Activated CD4-positive, alpha-beta T cell treated with anti-CD3 and anti-CD28 coated beads, Interleukin-2, amount 10 ng/mL, durations not matched to agents 7 days and 5 days (primary cell): ENCODE measurements around the gene WT1. TPM values are rescaled to one million over a fixed set of nuclear protein-coding genes. Genes with fewer than 3 reads are reported as not detected.

Source experiments
- CTCF ChIA-PET: fragments of 350-600 bp; sonication (Branson Sonifier 250); formaldehyde crosslinking; loops from one replicate; lab custom pipeline; 2021; ENCODE audit warnings: antibody characterized with exemption; lab: Charles Lee
- POLR2A ChIA-PET: fragments of 350-600 bp; sonication (Branson Sonifier 250); formaldehyde crosslinking; loops from one replicate; lab custom pipeline; 2021; ENCODE audit warnings: antibody characterized with exemption; lab: Charles Lee
- DNase-seq: peaks from one replicate; pipeline ENCODE4 v3.0.0-alpha.2; 2020
- H3K27ac Mint-ChIP-seq: one replicate; pipeline ENCODE4 v1.8.0; 2021; ENCODE audit warnings: mild to moderate bottlenecking, moderate library complexity, mixed read lengths
- H3K27me3 Mint-ChIP-seq: one replicate; pipeline ENCODE4 v1.8.0; 2021; ENCODE audit warnings: mixed read lengths
- H3K36me3 Mint-ChIP-seq: one replicate; pipeline ENCODE4 v1.8.0; 2021; ENCODE audit warnings: low read depth, mixed read lengths
- H3K4me1 Mint-ChIP-seq: one replicate; pipeline ENCODE4 v1.8.0; 2021; ENCODE audit warnings: mixed read lengths
- H3K4me3 Mint-ChIP-seq: one replicate; pipeline ENCODE4 v1.8.0; 2021; ENCODE audit warnings: mild to moderate bottlenecking, moderate library complexity, mixed read lengths
- H3K9me3 Mint-ChIP-seq: one replicate; pipeline ENCODE4 v1.8.0; 2021; ENCODE audit warnings: mixed read lengths
- total RNA-seq, 2 experiments: library from RNA; stranded (reverse); gene quantifications; one replicate each; pipeline ENCODE4 v1.2.3, GENCODE V29; 2021

WT1 gene
- total RNA-seq, 2 experiments from 2014 or later: not detected

DNA sequence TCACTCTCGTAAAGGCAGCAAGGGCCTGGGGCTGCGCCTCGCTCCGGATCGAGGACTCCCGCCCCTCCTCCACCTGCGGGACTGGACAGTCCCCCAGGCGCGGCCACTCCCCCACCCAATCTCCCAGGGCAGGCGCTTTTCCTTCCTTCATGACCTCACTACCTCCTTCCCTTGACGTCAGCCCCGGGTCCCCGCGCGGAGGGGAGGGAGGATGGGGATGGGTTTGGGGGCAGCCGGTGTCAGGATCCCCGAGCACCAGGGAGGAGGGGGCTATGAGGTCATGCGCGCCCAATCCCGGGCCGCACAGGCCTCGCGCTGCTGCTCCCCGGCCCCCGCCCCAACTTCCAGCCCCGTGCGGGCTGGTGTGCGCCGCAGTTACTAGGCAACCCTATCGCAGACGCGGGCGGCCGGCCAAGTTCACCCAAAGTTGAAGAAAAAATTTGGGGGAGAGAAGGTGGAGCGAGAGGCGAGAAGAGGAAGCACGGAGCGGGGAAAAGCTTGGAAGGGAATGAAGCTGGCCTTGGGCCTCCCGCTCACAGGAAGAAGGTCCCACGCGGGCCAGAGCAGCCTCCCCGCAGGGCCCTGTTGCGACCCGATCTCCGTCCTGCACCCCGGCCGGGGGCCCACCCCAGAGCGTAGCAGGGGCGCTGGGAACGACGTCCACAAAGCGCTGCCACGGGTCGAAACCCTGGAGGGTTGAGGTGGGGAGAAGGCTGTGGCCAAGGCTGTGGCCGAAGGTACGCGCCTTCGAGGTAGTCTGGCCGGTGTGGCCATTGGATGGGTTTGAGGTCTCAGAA lies 8.3 kb downstream of the WT1 start:
- Mint-ChIP-seq H3K4me1 (peaks cover 3% of the 10 kb centered on the region), H3K27ac (no peak overlapping the region), H3K27me3 (peaks cover 93% of the 10 kb centered on the region), H3K4me3 (no peak overlapping the region), H3K9me3 (no peaks in the 10 kb centered on the region), H3K36me3 (no peaks in the 10 kb centered on the region)
- ChIA-PET CTCF (interaction anchor here (1.4 to 1.7 kb wide), 2 partner anchors 9 to 10 kb away, joined by 4 read pairs; partner anchors contain the start of gene WT1), POLR2A (no interaction called here)
- no peak for DNase-seq

- no peak for DNase-seq
- no peak overlapping the region for H3K27ac Mint-ChIP-seq
- no peaks in the 10 kb centered on the region for H3K36me3 Mint-ChIP-seq
- ChIA-PET CTCF (interaction anchor here (0.6 to 1.7 kb wide), 3 partner anchors 10 to 607 kb away, joined by 3 to 4 read pairs (median 3); no protein-coding TSS in a partner anchor), POLR2A (no interaction called here)
- H3K4me1 Mint-ChIP-seq: peaks cover 11% of the 10 kb centered on the region
- no peaks in the 10 kb centered on the region for H3K9me3 Mint-ChIP-seq
- H3K27me3 Mint-ChIP-seq: peaks cover 92% of the 10 kb centered on the region
- peak overlapping the region; percentile 34 for H3K4me3 Mint-ChIP-seq
Observed at GRCh38 chr11:32426192-32426591, 9.1 kb downstream of the WT1 start.

- no peaks in the 10 kb centered on the region for H3K9me3 Mint-ChIP-seq
- no peaks in the 10 kb centered on the region for H3K36me3 Mint-ChIP-seq
- H3K27ac Mint-ChIP-seq: no peak overlapping the region
- no peak overlapping the region for H3K4me3 Mint-ChIP-seq
- no peak for DNase-seq
- ChIA-PET POLR2A (no interaction called here), CTCF (interaction anchor here (0.6 to 1.7 kb wide), 3 partner anchors 9 to 606 kb away, joined by 3 to 4 read pairs (median 3); no protein-coding TSS in a partner anchor)
- H3K27me3 Mint-ChIP-seq: peaks cover 88% of the 10 kb centered on the region
- peaks cover 15% of the 10 kb centered on the region for H3K4me1 Mint-ChIP-seq
Observed at GRCh38 chr11:32425761-32426160, 9.6 kb downstream of the WT1 start.

GRCh38 chr11:32422545-32422944 lies 12.8 kb downstream of the WT1 start:
- Mint-ChIP-seq H3K27me3 (peaks cover 63% of the 10 kb centered on the region), H3K9me3 (no peaks in the 10 kb centered on the region), H3K27ac (no peak overlapping the region), H3K36me3 (no peaks in the 10 kb centered on the region), H3K4me3 (no peak overlapping the region), H3K4me1 (peaks cover 17% of the 10 kb centered on the region)
- no peak for DNase-seq
- ChIA-PET CTCF (no interaction called here), POLR2A (no interaction called here)

DNA sequence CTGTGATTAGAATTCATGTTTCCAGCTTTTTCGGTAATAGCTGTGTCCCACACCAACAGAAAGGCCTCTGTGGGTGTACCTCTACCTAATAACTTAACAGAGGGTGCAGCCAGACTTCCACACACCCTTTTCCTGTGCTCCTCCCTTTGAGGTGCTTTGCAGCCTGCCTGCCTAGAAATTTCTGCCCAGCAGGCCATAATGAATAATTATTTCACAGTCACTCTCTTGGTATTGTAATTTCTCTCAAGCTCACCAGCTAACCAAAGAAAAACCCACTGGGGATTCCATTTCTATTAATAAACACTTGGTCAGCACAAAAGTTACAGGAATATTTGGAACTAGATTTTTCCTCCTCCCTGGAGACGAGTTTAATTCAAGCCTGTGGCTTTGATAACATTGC lies 13.3 kb downstream of the WT1 start:
- Mint-ChIP-seq H3K4me1 (peaks cover 17% of the 10 kb centered on the region), H3K9me3 (no peaks in the 10 kb centered on the region), H3K27me3 (peaks cover 63% of the 10 kb centered on the region), H3K36me3 (no peaks in the 10 kb centered on the region), H3K27ac (peak overlapping the region; percentile 73), H3K4me3 (no peak overlapping the region)
- DNase-seq: no peak
- ChIA-PET CTCF (interaction anchor here (1.2 kb wide), 1 partner anchor 11 kb away, joined by 6 read pairs; no protein-coding TSS in a partner anchor), POLR2A (no interaction called here)

DNA sequence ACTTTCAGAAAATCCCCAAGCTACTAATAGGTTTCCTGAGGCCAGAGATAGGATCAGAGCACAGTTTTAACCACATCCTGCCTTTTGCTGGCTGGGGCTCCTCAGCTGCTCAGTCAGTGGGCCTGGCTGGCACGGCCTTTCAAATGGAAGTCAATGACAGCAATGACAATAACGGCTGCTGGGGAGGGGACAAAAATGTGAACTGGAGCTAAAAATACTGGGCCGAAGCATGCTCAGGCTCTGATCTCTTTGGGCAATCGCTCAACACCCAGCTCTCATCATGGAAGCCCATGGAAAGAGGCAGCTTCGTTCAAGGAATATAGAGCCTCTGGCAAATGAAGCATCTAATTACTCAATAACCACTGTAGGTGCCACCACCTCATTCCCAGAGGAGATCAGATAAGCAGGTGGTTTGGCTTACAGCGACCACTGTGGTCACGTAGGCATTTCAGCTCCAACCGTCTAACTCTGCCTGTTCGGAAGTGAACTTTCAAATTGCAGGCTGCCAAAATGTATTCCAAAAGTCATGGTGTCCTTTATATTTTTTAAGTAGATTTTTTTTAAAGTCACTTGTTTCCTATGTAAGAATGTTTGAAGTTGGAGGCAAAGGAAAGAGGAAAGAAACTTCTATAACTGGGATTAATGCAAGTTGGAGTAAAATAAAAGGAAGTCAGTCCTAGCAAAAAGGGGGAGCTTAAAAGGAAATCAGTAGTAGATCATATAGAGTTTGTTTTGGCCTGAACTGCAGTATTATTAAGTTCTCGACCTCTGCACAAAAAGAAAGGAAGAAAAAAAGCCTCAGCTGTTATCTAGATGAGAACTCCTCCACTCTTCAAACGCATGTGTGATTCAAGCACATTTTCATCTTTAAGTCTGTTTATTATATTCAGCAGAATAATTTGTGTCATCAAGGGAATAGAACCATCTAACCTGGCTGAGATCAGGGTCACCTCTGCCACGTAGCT lies 14.1 kb downstream of the WT1 start:
- ChIA-PET POLR2A (interaction anchor here (0.6 kb wide), 1 partner anchor 11 kb away, joined by 3 read pairs; no protein-coding TSS in a partner anchor), CTCF (interaction anchor here (0.5 to 1.2 kb wide), 3 partner anchors 10 to 1777 kb away, joined by 3 to 6 read pairs (median 3); no protein-coding TSS in a partner anchor)
- Mint-ChIP-seq H3K4me3 (no peak overlapping the region), H3K27me3 (peaks cover 57% of the 10 kb centered on the region), H3K27ac (peak overlapping the region; percentile 73), H3K9me3 (no peaks in the 10 kb centered on the region), H3K4me1 (peaks cover 17% of the 10 kb centered on the region), H3K36me3 (no peaks in the 10 kb centered on the region)
- peak; percentile 55 for DNase-seq

DNA sequence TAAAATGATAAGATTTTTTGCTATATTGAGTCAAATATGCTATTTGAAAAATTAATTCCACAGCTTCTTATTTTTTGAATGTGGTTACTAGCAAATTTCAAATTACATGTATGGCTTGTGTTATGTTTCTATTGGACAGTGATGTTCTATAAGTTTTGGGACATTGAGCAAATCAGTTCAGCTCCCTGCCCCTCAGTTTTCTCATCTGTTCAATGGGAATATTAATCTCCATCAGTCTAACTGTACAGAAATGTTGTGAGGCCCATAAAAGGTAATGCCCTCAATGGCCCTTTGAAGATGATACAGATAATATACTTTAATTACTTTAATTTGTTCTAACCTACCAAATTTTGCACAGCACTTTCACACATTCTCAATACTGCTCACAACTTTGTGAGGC lies 15.2 kb downstream of the WT1 start:
- Mint-ChIP-seq H3K4me1 (peaks cover 17% of the 10 kb centered on the region), H3K27ac (no peak overlapping the region), H3K4me3 (no peak overlapping the region), H3K36me3 (no peaks in the 10 kb centered on the region), H3K9me3 (no peaks in the 10 kb centered on the region), H3K27me3 (peaks cover 48% of the 10 kb centered on the region)
- CTCF ChIA-PET: no interaction called here
- POLR2A ChIA-PET: no interaction called here
- no peak for DNase-seq

GRCh38 chr11:32418836-32419235 lies 16.5 kb downstream of the WT1 start:
- H3K27me3 Mint-ChIP-seq: peaks cover 35% of the 10 kb centered on the region

DNA sequence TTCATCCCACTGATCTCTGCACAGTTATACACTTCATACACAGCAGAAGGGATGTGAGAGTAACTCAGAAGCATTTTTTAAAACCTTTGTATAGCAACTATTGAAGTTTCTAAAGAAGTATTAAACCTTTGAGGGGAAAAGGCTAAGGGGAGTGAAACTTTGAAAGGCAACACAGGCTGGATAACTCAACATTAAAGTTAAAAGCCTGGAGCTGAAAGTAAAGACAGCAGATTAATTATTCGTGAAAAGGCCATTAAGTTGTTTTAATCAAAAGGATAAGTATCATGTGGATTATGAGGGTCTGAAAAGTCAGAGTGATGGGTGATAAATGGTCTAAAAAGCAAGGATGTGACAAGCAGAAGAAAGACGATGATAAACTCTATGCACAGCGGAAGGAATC lies 17.5 kb downstream of the WT1 start:
- peaks cover 17% of the 10 kb centered on the region for H3K4me1 Mint-ChIP-seq
- no peaks in the 10 kb centered on the region for H3K36me3 Mint-ChIP-seq
- no peak overlapping the region for H3K27ac Mint-ChIP-seq
- CTCF ChIA-PET: interaction anchor here (0.6 to 0.7 kb wide), 2 partner anchors 48 to 413 kb away, joined by 3 read pairs; no protein-coding TSS in a partner anchor
- H3K27me3 Mint-ChIP-seq: peaks cover 27% of the 10 kb centered on the region
- no peak overlapping the region for H3K4me3 Mint-ChIP-seq
- POLR2A ChIA-PET: no interaction called here
- DNase-seq: no peak
- H3K9me3 Mint-ChIP-seq: no peaks in the 10 kb centered on the region

More at GRCh38 chr11:32418836-32419235, 16.5 kb downstream of the WT1 start:
- no peak overlapping the region for H3K27ac Mint-ChIP-seq
- H3K36me3 Mint-ChIP-seq: no peaks in the 10 kb centered on the region
- peaks cover 17% of the 10 kb centered on the region for H3K4me1 Mint-ChIP-seq
- DNase-seq: no peak
- ChIA-PET CTCF (interaction anchor here (0.6 to 1.0 kb wide), 2 partner anchors 16 to 332 kb away, joined by 3 read pairs; no protein-coding TSS in a partner anchor), POLR2A (no interaction called here)
- H3K4me3 Mint-ChIP-seq: no peak overlapping the region
- no peaks in the 10 kb centered on the region for H3K9me3 Mint-ChIP-seq

DNA sequence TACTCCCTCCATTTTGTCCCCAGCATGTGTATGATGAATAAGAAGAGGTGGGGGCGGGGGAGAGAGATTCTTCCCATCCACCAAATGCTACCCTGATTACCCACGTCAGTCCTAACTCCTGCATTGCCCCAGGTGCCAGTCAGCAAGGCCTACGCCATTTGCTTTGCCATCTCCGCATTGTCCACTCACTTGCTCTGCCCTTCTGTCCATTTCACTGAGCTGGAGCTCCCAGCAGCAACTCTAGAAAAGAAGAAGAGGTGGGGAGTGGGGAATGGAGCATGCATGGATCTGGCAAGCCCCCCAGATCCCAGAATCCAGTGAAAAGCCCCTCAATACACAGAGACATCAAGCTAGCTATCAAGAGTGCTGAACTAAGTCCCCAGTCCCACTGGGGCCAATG lies 19.0 kb downstream of the WT1 start:
- no peak overlapping the region for H3K27ac Mint-ChIP-seq
- no peak for DNase-seq
- H3K4me1 Mint-ChIP-seq: peaks cover 7% of the 10 kb centered on the region
- H3K36me3 Mint-ChIP-seq: no peaks in the 10 kb centered on the region
- no peak overlapping the region for H3K4me3 Mint-ChIP-seq
- H3K9me3 Mint-ChIP-seq: no peaks in the 10 kb centered on the region
- ChIA-PET POLR2A (no interaction called here), CTCF (interaction anchor here (1.5 kb wide), 1 partner anchor 9 kb away, joined by 4 read pairs; no protein-coding TSS in a partner anchor)
- peaks cover 15% of the 10 kb centered on the region for H3K27me3 Mint-ChIP-seq

GRCh38 chr11:32414925-32415324 lies 20.4 kb downstream of the WT1 start:
- no peak for DNase-seq
- CTCF ChIA-PET: interaction anchor here (0.7 kb wide), 1 partner anchor 58 kb away, joined by 4 read pairs; no protein-coding TSS in a partner anchor
- peaks cover 23% of the 10 kb centered on the region for H3K27me3 Mint-ChIP-seq
- H3K9me3 Mint-ChIP-seq: no peaks in the 10 kb centered on the region
- H3K36me3 Mint-ChIP-seq: no peaks in the 10 kb centered on the region
- H3K27ac Mint-ChIP-seq: no peak overlapping the region
- POLR2A ChIA-PET: no interaction called here
- no peaks in the 10 kb centered on the region for H3K4me1 Mint-ChIP-seq
- H3K4me3 Mint-ChIP-seq: no peak overlapping the region

DNA sequence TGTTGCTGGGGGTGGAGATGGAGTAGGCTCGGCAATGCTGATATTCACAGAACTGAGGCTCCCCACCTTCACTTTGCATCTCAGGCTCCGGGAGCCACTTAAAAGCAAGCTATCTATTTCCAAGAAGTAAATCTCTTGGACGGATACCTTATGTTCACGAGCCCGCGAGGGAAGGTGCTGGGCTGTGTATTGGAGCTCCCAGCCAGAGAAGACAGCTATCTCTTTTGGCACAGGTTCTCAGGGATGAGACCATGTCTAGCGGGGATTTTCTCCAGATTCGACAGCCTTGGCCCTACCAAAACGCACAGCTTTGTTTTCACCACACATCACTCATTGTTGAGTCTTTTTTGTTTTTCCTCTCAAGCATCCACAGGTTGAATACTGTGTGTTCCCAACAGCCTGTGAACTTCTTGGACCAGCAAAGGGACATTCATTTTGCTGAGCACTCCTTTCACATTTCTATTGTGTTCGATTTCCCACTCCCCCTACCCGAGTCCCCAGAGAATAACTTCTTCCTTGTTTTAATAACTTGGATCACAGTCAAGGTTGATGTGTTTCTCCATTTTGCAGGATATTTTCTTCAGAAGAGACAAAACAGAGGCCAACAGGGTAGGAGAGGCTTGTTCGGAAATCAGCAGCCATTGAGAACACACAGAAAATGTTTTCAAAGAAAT lies 23.3 kb downstream of the WT1 start:
- H3K9me3 Mint-ChIP-seq: no peaks in the 10 kb centered on the region
- no peak overlapping the region for H3K4me3 Mint-ChIP-seq
- CTCF ChIA-PET: interaction anchor here (2.0 kb wide), 1 partner anchor 9 kb away, joined by 6 read pairs; no protein-coding TSS in a partner anchor
- no peaks in the 10 kb centered on the region for H3K36me3 Mint-ChIP-seq
- no peaks in the 10 kb centered on the region for H3K4me1 Mint-ChIP-seq
- POLR2A ChIA-PET: no interaction called here
- H3K27me3 Mint-ChIP-seq: peaks cover 18% of the 10 kb centered on the region
- DNase-seq: no peak
- H3K27ac Mint-ChIP-seq: no peak overlapping the region
